Skin epidermis (tissue), 12 donors: ENCODE measurements around the gene LITAFD.
"Not testable (repeated sequence)": the region's sequence is repeated elsewhere in the genome, so short reads cannot be mapped to it uniquely, and the experiment has no call there.

Experiments
- H3K27ac ChIP-seq, 21 experiments: fragments of 200-600 bp; sonication (generic) in 11 of 21; one replicate each; pipeline ENCODE4 v1.5.0; 2020; ENCODE audit warnings: mild to moderate bottlenecking in 3 of 21, inconsistent platforms in 2 of 21, moderate library complexity in 2 of 21
- H3K4me3 ChIP-seq, 7 experiments: fragments of 200-600 bp; sonication (generic) in 2 of 7; one replicate each; pipeline ENCODE4 v1.5.0; 2020; ENCODE audit warnings: inconsistent platforms in 2 of 7, mild to moderate bottlenecking in 2 of 7, moderate library complexity in 1 of 7

LITAFD gene

DNA sequence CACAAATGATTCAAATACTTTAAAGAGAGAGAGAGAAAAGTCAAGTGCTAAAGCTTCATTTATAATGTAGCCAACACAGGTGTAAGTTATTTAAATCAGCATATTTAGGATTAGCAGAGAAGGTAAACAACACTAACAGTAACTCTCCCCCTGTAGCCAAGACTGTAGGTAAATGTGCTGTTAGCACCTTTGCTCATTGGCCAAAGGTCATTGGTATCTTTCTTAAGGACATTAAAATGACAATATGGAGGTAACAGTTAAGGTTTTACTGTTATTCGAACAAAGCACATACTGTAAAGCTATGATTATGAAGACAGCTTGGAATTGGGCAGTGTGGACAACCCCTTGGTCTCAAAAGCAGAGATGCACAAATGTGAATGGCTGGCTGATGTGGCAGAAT lies 28.7 kb downstream of the LITAFD start:
- H3K4me3 ChIP-seq, result no peak overlapping the region
- no peak overlapping the region for H3K27ac ChIP-seq

DNA sequence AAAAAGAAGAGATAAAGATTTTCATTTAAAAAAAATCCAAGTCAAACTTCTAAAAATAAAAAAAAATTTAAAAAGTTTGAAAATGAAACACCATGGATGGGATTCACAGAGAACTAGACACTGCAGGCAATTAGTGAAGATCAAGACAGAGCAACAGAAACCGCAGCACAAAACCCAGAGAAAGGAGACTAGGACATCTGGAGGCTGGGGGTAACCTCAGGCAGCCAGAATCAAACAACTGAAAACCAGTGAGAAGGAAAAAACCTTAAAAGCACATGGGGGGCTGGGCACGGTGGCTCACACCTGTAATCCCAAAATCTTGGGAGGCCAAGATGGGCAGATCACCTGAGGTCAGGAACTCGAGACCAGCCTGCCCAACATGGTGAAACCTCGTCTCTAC lies 30.6 kb downstream of the LITAFD start:
- H3K4me3 ChIP-seq, result no peak overlapping the region
- no peak overlapping the region for H3K27ac ChIP-seq

DNA sequence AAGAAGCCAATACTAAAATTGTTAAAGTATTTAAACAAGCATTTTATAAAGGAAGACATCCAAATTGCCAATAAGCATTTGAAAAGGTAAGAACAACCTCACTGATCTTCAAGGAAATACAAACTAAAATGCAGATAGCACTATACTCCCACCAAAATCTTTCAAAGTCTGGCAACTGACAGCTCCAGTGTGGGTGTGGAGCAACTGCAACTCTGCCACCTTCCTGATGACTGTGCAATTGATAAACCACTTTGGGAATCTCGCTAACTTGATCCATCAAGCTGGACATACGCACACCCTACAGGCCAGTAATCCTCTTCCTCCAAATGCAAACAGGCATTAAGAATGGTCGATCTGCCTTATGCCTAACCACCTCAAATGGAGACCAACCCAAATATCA lies 31.9 kb downstream of the LITAFD start:
- Histone ChIP-seq H3K4me3 (no peak overlapping the region), H3K27ac (no peak overlapping the region)

DNA sequence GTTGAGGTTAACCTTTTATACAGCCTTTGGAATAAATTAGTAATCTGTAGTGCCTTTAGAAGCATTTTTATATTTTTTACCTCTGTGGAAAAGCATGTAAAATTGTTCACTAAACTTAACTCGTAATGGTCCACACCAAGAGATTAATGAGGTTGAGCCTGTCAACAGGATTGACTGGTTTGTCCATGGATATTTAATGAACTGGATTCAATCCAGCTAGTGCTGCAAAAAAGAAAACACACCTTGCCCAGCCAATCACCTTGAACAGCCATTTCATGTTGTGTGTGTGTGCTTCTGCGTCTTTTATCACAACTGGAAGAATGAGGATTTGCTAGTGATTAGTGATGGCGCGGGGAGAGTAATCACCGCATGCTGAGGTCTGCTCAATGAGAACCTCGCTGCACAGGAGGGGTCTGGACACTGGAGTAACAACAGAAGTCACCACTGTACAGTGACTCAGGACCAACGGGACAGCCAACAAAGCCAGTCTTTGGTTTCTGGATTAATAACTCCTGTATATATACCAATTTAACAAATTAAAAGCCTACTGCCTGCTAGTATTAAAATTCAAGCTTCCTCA lies 33.7 kb downstream of the LITAFD start:
- no peak overlapping the region for H3K4me3 ChIP-seq

DNA sequence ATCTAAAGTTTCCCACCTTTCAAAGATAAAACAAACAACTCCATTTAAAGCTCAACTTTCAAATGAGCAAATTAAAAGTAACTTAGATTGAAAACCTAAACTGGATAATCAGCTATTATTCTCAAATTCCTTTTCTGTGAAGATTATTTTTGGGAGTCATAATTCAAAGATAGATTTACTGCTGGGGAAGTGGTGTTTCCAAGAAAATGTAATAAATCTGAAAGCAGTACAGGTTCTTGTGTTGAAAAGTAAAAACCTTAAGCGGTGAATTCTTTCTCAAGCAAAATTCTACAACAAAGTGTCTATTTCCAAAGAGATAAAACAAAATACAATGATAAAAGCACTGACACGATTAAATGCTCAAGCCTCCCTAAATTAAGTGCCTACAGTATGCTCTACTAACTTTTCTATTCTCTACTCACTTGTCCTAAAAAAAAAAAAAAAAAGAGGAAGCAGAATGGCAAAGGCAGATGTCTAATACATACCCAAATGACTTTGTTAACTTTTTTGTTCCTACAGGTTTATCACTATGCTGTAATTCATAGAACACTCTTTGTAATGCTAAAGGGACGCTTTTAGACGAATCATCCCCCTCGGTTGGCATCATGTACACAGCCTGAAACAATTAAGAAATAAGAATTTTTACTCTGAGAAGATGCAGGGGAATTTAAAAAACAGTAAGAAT lies 34.5 kb downstream of the LITAFD start:
- no peak overlapping the region for H3K27ac ChIP-seq
- H3K4me3 ChIP-seq, result no peak overlapping the region

More for the DNA sequence above, 33.7 kb downstream of the LITAFD start:
- H3K27ac ChIP-seq, result no peak overlapping the region

- not testable (repeated sequence) for H3K27ac ChIP-seq, H3K4me3 ChIP-seq
Observed at GRCh38 chr16:8917336-8917735, 35.2 kb downstream of the LITAFD start.

DNA sequence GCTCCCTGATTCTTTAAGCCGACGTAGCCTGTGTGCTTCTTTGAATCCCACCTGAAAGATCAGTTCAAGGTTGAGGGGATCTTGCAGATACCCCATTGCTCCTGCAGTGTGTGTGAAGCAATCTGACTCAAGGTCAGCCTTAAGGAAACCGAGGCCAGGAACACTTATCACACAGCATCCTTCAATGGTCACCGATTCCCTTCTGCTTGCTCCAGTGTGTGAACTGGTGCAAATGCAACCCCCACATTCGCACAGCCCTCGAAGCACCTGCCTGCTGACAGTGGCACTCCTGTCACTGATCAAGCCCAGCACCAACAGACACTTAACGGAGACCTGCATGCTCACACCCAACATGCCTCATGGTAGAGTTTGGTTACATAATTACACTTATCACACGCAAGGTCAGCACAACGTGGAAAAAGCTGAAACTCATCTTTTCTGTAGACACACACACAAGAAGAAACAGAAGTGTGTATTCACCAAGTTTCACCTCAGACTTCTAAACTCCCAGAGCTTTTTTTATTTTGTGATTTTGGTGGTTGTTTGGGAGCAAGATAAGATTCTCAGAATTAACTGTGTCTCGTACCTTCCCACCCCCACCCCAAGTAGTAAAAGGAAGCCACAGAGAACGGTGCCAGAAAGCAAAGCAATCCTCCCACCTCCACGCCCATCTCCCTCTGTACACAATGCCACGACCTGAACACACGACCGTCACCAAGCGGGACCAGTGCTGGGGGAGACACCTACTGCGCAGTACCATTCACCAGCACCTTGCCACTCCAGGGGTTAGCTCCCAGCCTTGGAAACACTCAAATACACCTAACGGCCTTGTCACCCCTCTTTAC lies 37.2 kb downstream of the LITAFD start:
- Histone ChIP-seq H3K27ac (no peak overlapping the region), H3K4me3 (no peak overlapping the region)

- H3K4me3 ChIP-seq, result no peak overlapping the region
- H3K27ac ChIP-seq, result no peak overlapping the region
Observed at GRCh38 chr16:8919934-8920462, 37.8 kb downstream of the LITAFD start.

DNA sequence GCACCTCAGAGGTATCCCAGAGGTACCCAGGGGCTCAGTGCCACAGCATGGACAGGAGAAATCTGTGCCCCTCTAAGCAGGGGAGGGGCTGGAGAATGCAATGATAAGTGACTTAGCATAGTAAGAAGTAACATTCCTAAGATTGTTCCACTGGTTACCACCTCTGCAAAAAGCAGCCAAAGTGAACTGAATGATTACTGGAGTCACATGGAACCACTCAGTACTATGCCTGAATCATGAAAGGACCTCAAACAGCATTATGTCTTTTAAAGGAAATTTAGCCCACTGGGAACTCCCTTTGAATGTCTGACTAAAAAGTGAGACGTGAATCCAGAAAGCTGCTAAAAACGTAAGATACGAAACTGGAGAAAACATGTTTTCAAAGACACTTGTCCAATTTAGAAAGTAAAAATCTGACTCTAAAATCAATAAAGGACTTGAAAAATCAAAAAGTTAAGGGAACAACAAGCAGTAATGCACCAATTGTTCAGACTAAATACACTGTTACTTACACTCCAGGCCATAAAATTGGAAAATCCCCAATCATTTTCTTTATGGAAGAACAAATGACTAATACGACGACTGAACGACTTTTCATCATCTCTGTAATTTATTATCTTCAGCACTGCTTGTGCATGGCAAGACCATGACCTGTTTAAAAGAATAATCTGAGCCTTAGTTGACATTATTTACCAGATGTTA lies 38.6 kb downstream of the LITAFD start:
- H3K4me3 ChIP-seq, result no peak overlapping the region
- H3K27ac ChIP-seq, result no peak overlapping the region

- Histone ChIP-seq H3K4me3 (no peak overlapping the region), H3K27ac (no peak overlapping the region)
Observed at GRCh38 chr16:8921347-8921984, 39.3 kb downstream of the LITAFD start.

DNA sequence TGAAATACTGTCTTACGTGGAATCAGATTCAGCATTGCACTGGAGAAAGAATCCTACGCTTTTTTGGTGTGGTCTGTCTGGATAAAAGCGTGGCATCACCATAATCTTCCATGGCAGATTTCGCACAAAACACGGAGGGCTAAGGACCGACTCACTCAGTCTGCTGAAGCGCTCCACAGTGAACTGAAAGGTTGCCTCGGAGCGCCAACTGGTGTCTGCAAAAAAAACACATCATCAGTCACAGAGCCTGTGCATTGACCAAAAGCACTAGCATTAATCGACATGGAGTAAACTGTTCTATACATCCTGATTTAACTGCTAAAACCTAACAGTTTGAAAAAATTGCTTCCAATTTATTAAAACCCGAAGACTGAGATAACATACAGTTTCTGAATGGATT lies 41.0 kb downstream of the LITAFD start:
- H3K27ac ChIP-seq, result no peak overlapping the region
- no peak overlapping the region for H3K4me3 ChIP-seq

DNA sequence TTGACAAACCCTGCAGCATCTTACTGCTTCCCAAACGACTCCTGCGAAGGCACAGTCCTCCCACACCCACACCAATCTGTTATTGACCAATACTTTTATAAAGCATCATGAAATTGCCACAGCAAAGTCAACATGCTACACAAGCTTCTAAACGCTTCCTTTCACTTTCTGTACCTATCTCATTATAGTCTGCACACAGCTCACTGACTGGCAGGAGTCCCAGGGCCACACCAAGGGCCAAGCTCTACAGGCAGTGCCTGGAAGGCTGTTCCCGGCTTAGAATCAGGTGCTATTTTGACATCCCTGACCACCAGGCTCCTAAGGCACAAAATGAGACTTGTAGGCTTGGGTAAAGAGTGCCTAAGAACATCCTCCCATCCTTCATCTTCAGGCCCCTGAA lies 42.1 kb downstream of the LITAFD start:
- Histone ChIP-seq H3K27ac (no peak overlapping the region), H3K4me3 (no peak overlapping the region)

- H3K4me3 ChIP-seq, result no peak overlapping the region
- no peak overlapping the region for H3K27ac ChIP-seq
Observed at GRCh38 chr16:8925455-8925854, 43.3 kb downstream of the LITAFD start.

DNA sequence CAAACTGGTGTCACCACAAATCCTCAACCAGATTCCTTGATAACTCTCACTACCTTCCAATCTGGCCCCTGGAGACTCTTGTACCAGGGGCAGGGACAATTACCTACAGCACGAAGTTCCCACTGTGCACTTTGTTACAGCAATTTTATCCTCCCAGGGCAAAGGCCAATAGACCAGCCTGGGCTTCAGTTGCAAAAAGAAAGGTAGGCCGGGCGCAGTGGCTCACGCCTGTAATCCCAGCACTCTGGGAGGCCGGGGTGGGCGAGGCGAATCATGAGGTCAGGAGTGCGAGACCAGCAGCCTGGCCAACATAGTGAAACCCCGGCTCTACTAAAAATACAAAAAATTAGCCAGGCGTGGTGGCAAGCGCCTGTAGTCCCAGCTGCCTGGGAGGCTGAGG lies 44.7 kb downstream of the LITAFD start:
- Histone ChIP-seq H3K27ac (no peak overlapping the region), H3K4me3 (no peak overlapping the region)

GRCh38 chr16:8928467-8928957 lies 46.4 kb downstream of the LITAFD start:
- no peak overlapping the region for H3K27ac ChIP-seq
- H3K4me3 ChIP-seq, result no peak overlapping the region

DNA sequence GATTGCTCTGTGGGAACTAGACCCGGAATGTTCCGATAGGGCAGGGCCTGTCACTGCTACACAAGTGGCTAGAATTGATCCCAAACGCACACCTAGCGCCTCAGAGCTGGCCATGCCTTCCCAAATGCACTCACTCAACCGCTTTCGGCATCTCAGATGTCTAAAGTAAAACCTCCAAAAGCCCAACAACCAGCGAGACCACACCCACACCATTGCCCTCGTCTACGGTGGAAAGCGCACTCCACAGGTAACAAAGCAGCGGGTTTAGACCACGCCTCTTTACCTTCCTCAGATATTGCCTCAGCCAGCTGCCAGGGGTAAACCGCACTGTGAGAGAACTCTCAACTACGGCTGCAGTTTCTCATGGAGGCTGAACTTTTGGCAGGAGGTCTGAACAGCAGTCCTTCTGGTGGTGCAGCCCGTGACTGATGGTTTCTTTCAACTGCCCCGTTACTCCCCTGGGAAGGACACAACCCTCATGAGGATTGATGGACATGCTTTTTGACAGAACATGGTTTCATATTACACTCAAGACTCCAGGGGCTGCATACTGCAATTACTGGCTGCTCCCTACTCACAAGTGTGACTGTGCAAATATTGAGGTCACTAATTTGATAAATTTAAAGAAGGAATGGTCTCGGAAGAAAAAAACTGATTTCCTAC lies 47.1 kb downstream of the LITAFD start:
- Histone ChIP-seq H3K27ac (no peak overlapping the region), H3K4me3 (no peak overlapping the region)

GRCh38 chr16:8931859-8932258 lies 49.7 kb downstream of the LITAFD start:
- Histone ChIP-seq H3K27ac (no peak overlapping the region), H3K4me3 (no peak overlapping the region)

GRCh38 chr16:8934601-8935000 lies 52.5 kb downstream of the LITAFD start:
- Histone ChIP-seq H3K4me3 (no peak overlapping the region), H3K27ac (no peak overlapping the region)
